Measurements from ENCODE around the gene ELAVL2.
"Not testable (repeated sequence)": the region's sequence is repeated elsewhere in the genome, so short reads cannot be mapped to it uniquely, and the experiment has no call there.

Gene ELAVL2

DNA sequence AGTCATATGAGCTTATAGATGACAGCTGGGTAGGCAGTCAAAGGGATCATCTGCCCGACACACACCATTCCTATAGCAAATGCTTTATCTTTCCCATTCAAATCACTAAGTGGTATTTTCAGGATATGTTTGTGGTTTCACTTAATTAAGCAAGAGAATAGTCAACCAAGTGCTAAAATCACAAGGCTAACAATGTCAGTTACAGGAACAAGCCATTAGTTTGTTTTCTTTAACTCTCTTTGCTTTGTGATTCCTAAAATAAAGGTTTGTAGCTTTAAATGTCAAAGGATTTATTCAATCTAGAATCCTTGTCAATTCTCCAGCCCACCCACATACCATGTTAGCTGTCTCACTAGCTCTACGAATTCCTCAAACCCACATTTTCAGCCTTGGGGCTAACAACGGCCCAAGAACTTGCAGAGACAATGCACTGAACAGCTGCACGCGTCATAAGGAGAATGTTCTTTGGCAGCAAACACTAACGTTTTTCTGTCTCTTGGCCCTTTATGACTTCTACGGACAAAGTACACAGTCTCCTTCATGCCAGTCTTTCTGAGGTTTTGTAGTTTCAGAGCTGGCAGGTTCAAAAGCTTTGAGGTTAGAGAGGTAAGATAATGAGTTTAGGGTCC is 56.6 kb downstream of the ELAVL2 start:
- no peak for DNase-seq

DNA sequence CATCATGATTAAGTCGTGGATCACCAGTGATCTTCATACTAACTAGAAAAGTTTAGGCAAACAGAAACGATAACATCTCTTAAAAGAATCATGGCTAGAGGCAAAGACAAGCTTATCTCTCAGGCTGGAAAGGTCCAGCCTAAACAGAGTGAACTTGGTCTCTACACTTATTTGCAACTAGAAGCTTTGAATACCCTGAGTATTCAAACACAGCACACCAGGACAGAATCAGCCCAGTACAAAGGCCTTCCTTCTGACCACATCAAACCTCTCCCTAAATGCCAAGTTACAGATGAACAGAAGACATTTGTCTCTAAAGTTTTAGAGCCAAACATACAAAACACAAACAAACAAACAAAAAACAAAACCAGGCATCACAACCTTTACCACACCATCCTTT is 57.2 kb downstream of the ELAVL2 start:
- DNase-seq = no peak

DNA sequence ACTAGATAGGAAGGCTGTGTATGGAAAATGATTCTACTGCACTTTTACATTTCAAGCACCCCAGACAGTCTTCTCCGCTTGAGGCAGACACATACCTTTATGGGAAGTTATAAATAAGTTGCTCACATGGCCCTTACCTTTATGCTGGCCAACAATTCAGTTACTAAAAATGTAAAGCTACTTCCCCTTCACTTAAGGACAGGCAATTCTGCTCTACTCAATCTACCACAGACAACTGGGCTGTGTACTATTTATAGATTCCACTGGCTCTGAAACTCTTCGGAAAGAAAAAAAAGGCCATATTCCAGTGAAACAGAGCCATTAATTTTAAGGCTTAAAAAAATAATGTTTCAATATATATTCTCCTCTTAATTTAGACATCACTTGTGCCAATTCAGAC is 59.4 kb downstream of the ELAVL2 start:
- DNase-seq = no peak

GRCh38 chr9:23765561-23765960 is 60.5 kb downstream of the ELAVL2 start:
- DNase-seq = no peak

DNA sequence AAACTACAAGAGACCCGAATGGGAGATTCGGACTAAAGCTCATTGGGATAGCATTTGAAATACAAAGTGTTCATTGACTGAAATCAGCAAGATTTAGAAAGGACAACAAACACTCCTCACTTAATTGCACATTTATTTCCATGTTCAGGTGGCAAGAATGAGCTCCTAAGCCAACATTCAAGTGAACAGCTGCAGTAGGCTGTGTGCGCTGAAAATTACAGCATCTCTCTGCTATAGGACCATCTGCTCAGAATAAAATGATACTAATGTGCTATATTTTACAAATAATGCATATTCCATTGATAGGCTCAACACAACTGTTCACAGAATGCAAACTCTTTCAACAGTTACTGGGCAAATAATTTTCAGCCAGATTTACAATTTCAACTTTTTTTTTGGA is 61.8 kb downstream of the ELAVL2 start:
- no peak for DNase-seq

DNA sequence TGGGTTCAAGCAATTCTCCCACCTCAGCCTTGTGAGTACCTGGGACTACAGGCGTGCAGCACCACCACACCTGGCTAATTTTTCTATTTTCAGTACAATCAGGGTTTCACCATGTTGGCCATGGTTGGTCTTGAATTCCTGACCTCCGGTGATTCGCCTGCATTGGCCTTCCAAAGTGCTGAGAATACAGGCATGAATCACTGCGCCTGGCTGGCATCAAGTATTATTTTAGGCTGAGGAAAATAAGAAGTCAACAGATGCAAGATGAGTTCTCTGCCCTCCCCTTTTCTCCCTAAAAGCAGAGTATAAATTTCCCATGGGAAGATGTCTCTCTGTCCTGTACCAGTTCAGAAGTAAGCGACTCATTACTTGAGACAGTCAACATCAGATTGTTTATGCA is 71.5 kb downstream of the ELAVL2 start:
- no peak for DNase-seq

- no peak for DNase-seq
These were observed 73.2 kb downstream of the ELAVL2 start for GRCh38 chr9:23752859-23753258.

GRCh38 chr9:23751633-23752032 is 74.4 kb downstream of the ELAVL2 start:
- no peak for DNase-seq

GRCh38 chr9:23750808-23751207 is 75.2 kb downstream of the ELAVL2 start:
- DNase-seq = no peak

DNA sequence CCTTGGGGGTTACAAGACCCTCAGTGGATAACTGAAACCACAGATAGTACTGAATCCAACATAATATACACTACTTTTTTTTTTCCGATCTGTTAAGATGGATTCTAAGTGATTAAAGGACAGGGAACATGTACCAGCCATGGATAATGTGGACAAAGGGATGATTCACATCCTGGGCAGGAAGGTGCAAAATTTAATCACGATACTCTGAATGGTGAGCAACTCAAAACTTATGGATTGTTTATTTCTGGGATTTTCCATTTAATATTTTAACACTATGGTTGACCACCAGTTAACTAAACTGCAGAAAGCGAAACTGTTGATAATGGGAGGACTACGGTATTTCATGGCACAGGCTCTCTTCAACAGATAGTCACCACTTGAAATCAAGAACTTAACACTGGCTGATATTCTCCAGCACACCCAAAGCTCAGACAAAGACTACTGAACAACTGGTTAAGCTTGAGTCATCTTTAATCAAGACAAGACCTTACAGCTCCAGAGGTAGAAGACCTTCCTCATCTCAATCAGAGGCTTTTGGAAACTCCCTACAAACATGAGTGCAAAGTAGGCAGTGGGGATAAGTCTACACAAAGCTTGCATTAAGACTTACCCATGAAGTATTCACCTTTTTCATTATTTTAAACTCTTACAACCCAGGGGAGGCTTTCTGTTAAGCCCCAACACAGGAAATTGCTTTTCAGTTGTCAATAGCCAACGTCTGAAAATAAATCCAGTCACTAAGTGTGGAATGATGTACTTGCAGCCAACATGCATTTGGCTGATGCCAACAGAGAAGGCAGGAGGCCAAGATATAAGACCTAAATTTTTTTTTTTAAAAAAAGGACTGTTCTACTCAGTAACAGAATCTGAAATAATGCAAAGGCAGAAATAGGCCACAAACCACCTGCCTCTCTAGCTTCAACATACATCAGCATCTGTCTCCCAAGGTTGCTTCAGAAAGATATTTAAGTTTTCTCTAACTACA is 78.7 kb downstream of the ELAVL2 start:
- no peak for DNase-seq

- no peak for DNase-seq
These were observed 79.7 kb downstream of the ELAVL2 start for GRCh38 chr9:23746317-23746716.

DNA sequence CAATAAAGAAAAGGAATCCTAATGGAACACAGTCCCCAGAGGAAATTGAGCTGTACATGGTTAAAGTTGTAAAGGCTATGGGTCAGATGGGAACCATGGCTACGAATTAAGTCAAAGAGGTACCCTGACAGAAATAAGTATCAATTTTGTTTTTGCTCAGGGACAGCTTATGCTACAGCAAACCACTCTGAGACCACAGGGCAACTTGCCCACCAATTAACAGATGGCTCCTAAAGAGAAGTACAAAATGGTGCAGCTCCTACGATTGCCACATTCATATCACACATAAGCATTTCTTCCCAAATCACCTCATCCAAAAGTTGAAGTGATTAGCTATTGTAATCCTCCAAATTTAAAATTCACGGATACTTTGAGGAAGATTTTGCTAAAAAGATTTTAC is 83.0 kb downstream of the ELAVL2 start:
- DNase-seq = peak; percentile 26

DNA sequence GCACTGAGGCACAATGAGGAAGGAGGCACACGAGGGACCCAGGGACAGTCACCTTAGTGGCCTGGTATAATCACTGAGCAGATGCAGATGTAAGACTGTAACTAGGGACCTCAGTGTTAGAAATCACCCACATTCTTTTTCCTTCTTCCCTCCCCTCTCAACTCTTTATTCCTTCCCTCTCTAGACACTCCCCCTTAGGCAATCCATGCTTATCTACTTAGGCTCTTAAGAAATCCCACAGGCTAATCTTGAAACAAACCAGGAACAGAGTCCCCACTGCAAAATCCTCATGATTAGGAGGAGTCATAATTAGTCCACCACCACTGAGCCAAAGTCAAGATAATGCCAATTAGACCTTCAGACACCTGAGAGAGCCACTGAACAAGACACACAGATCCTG is 84.7 kb downstream of the ELAVL2 start:
- DNase-seq = no peak

GRCh38 chr9:23740531-23740930 is 85.5 kb downstream of the ELAVL2 start:
- no peak for DNase-seq

- no peak for DNase-seq
These were observed 86.3 kb downstream of the ELAVL2 start for GRCh38 chr9:23739753-23740152.

DNA sequence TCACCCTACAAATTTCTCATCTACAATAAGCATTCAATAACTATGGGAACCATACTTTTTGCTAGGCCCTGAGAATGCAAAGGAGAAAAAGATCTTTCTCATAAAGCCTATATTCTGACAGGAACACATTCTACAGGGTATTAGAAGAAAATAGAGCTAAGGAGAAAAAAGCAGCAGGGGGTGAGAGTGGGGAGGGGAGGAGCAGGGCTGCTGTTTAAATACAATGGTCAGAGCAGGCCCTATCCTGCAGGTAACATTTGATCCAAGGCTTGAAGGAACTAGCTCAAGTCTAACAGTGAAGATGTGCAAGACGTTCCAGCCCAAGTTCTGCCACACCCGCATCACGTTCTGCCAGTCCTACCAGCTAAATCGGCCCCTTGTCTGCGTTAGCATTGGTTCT is 89.7 kb downstream of the ELAVL2 start:
- DNase-seq = no peak

GRCh38 chr9:23733495-23734078 is 92.5 kb downstream of the ELAVL2 start:
- no peak for DNase-seq

GRCh38 chr9:23731353-23731752 is 94.7 kb downstream of the ELAVL2 start:
- no peak for DNase-seq

DNA sequence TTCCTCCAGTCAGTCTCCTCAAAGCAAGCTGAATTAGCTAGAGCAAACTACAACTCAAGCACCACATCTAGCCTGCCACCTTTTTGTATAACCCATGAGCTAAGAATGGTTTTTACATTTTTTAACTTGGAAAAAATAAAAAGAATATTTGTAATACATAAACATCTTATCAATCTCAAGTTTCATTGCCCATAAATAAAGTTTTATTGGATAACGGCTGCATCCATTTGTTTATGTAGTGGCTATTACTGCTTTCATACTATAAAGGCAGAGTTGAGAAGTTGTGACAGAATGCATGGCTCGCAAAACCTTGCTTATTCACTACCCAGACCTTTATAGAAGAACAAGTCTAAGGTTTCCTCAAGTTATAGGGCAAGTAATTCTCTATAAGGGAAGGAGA is 95.7 kb downstream of the ELAVL2 start:
- no peak for DNase-seq

DNA sequence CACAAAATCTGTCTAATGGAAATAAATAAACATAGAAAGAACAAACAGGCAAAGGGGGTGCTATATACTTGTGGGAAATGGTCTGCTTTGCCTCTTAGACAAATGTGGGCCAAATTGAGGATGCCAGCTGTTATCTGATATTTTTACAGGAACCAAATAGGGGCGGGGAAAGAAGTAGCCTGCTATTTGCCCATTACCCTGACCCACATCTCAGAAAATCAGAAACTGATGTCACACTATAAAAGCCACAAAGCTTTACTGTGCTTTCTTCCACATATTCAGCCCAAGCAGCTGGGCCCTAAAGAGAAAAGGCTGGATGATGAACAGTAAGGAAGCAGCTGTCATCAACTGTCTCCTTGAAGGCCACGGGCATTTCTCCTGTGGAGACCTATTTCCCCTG is 97.3 kb downstream of the ELAVL2 start:
- no peak for DNase-seq

DNA sequence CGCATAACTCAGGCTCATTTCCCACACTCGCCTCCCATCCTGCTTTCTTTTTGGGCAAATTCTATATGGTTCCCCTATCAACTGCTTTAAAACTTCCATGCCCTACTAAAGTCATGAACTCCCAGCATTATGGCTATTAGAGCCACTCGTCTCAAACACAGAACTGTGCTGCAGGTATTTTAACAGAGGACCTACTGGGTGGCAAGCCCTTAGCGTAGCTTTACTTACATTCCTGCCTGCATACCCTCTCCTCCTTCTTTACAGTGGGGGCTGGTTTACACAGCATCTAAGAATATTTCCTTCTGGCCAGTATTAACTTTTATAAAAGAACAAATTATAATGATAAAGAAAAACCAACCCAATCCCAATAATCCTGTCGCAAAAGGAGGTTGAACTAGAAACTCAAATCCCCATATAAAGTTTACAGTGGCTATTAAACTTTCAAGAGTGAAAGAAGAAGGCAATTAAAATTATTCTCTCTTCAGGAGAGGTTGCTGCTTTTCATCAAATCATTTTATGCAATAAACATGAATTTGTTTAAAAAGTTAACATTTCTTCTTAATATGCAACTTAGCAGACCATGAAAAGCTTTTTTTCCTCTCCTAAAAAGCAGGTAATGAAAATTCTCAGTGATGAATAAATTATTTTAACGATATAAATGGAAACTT is 100.6 kb downstream of the ELAVL2 start:
- DNase-seq = no peak

DNA sequence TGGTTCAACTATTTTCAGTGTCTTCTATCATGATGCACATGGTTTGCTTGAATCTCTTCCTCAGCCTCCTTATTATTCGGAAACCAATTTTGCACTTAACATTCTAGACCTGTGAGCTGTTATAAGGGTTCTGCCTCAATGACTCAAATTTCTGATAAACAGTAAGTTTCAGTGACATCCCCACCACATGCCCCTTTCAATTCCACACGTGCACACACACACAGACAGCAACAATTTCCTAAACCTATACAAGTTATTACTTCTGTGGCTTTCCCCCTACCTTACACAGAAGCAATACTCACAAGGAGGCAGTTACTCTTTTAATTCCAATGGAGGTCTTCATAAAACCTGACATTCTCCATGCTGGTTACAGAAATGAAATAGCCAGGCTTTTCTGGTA is 102.4 kb downstream of the ELAVL2 start:
- no peak for DNase-seq

DNA sequence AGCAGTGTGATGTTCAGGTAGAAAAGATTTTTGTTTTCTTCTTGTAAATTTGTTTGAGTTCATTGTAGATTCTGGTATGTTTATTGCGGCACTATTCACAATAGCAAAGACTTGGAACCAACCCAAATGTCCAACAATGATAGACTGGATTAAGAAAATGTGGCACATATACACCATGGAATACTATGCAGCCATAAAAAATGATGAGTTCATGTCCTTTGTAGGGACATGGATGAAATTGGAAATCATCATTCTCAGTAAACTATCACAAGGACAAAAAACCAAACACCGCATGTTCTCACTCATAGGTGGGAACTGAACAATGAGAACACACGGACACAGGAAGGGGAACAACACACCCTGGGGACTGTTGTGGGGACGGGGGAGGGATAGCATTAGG is 103.0 kb downstream of the ELAVL2 start:
- DNase-seq = not testable (repeated sequence)

Data from DMS79 (cell line).